Neural cell (in vitro differentiated cells): ENCODE results near the gene TRMT10B.

Experiments used
- POLR2AphosphoS5 ChIP-seq: IDR thresholded peaks from 2 replicates; pipeline ENCODE4 v1.6.1; 2012
- RAD21 ChIP-seq: fragments of 450-650 bp; conservative IDR thresholded peaks from 2 replicates; pipeline ENCODE4 v1.6.1; 2014; ENCODE audit warnings: antibody characterized with exemption, mild to moderate bottlenecking, moderate library complexity
- TF ChIP-seq, protein P1 (sequence below): fragments of 450-650 bp; IDR thresholded peaks from 2 replicates; pipeline ENCODE4 v1.5.1; 2014; ENCODE audit warnings: antibody characterized with exemption, mild to moderate bottlenecking, moderate library complexity; ENCODE audit not compliant: poor library complexity, severe bottlenecking
- TF ChIP-seq, protein P2 (sequence below): IDR thresholded peaks from 2 replicates; pipeline ENCODE4 v1.6.1; 2012; ENCODE audit warnings: borderline replicate concordance

DNA sequence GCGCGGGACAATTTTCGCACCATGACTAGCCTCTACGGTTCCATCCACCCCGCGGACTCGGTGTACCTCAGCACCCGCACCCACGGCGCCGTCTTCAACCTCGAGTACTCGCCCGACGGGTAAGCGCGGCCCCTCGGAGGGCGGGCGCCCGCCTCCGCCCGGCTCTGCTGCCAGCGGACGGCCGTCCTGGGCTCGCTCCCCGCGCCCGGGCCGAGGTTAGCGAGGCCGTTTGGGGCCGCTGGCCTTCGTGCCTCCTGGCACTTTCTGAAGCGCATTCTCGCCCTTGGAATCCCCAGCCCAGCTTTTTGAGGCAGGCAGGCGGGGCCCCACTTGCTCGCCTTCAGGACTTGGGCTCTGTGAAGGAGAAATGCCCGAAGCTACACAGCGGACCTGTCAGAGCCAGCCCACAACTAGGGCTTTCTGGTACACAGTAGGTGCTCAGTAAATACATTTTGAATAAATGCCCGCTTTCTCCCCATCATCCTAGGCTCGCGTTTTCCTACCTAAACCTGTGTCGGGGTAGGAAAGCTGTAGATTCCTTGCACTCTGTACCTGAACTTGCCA, 47.8 kb downstream of the TRMT10B start:
- TF ChIP-seq, protein P1, sequence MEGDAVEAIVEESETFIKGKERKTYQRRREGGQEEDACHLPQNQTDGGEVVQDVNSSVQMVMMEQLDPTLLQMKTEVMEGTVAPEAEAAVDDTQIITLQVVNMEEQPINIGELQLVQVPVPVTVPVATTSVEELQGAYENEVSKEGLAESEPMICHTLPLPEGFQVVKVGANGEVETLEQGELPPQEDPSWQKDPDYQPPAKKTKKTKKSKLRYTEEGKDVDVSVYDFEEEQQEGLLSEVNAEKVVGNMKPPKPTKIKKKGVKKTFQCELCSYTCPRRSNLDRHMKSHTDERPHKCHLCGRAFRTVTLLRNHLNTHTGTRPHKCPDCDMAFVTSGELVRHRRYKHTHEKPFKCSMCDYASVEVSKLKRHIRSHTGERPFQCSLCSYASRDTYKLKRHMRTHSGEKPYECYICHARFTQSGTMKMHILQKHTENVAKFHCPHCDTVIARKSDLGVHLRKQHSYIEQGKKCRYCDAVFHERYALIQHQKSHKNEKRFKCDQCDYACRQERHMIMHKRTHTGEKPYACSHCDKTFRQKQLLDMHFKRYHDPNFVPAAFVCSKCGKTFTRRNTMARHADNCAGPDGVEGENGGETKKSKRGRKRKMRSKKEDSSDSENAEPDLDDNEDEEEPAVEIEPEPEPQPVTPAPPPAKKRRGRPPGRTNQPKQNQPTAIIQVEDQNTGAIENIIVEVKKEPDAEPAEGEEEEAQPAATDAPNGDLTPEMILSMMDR = no peak
- TF ChIP-seq POLR2AphosphoS5 = no peak
- no peak for TF ChIP-seq RAD21
- TF ChIP-seq, protein P2, sequence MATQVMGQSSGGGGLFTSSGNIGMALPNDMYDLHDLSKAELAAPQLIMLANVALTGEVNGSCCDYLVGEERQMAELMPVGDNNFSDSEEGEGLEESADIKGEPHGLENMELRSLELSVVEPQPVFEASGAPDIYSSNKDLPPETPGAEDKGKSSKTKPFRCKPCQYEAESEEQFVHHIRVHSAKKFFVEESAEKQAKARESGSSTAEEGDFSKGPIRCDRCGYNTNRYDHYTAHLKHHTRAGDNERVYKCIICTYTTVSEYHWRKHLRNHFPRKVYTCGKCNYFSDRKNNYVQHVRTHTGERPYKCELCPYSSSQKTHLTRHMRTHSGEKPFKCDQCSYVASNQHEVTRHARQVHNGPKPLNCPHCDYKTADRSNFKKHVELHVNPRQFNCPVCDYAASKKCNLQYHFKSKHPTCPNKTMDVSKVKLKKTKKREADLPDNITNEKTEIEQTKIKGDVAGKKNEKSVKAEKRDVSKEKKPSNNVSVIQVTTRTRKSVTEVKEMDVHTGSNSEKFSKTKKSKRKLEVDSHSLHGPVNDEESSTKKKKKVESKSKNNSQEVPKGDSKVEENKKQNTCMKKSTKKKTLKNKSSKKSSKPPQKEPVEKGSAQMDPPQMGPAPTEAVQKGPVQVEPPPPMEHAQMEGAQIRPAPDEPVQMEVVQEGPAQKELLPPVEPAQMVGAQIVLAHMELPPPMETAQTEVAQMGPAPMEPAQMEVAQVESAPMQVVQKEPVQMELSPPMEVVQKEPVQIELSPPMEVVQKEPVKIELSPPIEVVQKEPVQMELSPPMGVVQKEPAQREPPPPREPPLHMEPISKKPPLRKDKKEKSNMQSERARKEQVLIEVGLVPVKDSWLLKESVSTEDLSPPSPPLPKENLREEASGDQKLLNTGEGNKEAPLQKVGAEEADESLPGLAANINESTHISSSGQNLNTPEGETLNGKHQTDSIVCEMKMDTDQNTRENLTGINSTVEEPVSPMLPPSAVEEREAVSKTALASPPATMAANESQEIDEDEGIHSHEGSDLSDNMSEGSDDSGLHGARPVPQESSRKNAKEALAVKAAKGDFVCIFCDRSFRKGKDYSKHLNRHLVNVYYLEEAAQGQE = no peak
